ENCODE measurements around the gene PTPRJ. TPM values are rescaled to one million over a fixed set of nuclear protein-coding genes. Genes with fewer than 3 reads are reported as not detected.

Gene PTPRJ
- total RNA-seq, 6 experiments from 2014 or later: 15.7 to 20.8 (median 19.2) TPM

DNA sequence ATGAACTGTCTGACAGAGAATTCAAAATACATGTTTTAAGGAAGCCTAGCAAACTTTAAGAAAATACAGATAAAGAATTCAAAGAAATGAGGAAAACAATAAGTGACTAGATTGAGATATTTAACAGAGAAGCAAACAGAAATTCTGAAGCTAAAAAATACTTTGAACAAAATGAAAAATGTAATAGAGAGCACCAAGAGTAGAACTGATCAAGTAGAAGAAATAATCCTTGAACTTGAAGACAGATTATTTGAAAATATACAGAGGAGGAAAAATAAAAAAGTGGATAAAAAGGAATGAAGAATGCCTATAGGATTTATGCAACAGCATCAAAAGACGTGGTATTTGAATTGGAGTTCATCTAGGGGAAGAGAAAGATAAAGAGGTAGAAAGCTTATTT is 134.4 kb downstream of the PTPRJ start:
- H3K4me1 Mint-ChIP-seq (ENCODE audit: low read depth): peaks cover 5% of the 10 kb centered on the region
- H3K4me3 Mint-ChIP-seq: no peak overlapping the region
- H3K9me3 Mint-ChIP-seq: peaks cover 9% of the 10 kb centered on the region
- DNase-seq: no peak
- no peaks in the 10 kb centered on the region; the same call in 1 of the 2 replicates for H3K27me3 Mint-ChIP-seq (ENCODE audit: insufficient read depth)
- no peak overlapping the region for H3K27ac Mint-ChIP-seq
- peaks cover 11% of the 10 kb centered on the region for H3K36me3 Mint-ChIP-seq (ENCODE audit: low read depth)
- TF ChIP-seq, protein P1, sequence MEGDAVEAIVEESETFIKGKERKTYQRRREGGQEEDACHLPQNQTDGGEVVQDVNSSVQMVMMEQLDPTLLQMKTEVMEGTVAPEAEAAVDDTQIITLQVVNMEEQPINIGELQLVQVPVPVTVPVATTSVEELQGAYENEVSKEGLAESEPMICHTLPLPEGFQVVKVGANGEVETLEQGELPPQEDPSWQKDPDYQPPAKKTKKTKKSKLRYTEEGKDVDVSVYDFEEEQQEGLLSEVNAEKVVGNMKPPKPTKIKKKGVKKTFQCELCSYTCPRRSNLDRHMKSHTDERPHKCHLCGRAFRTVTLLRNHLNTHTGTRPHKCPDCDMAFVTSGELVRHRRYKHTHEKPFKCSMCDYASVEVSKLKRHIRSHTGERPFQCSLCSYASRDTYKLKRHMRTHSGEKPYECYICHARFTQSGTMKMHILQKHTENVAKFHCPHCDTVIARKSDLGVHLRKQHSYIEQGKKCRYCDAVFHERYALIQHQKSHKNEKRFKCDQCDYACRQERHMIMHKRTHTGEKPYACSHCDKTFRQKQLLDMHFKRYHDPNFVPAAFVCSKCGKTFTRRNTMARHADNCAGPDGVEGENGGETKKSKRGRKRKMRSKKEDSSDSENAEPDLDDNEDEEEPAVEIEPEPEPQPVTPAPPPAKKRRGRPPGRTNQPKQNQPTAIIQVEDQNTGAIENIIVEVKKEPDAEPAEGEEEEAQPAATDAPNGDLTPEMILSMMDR (IDR thresholded peaks at IDR 0.05): no peak

DNA sequence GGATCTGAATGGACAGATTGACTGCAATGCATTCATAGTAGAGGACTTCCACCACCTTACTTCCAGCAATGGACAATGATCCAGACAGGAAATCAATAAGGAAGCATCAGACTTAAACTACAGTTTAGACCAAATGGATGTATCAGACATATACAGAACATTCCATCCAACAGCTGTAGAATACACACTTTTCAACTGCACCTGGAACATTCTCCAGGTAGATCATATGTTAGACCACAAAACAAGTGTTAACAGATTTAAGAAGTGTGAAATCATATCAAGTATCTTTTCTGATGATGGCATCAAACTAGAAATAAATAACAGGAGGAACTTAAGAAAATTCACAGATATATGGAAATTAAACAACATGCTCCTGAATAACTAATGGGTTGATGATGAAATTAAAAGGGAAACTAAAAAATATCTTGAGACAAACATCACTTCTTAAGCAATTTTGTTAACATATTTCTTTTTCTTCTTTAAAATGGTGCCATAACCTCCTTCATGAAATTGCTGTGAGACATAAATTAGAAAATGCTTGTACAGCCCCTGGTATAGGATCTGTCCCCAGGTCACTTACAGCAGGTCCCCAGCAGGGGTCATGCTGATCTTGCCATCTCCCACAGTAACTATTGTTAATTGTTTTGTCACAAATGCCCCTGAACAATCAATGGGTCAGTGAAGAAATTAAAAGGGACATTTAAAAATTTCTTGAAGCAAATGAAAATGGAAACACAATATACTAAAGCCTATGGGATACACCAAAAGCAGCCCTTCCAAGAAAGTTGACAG is 136.3 kb downstream of the PTPRJ start:
- peaks cover 9% of the 10 kb centered on the region for H3K9me3 Mint-ChIP-seq
- no peak for DNase-seq

DNA sequence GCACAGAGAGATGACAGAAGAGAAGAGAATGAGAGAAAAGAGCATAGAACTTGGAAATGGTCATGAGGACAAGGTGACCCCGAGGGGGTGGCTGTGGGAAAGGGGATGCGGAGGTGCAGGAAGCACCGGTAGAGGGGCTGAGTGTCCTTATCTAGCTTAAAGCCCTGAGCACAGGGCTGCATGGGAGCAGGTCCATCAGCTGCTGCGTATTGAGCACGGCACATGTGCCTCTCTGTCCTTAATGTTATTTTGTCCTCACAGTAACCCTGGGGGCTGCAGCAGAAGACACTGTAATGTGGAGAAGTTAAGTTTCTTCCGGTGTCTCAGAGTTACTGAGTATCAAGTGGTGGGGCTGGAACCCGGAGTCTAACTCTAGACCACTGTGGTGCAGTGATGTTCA is 141.9 kb downstream of the PTPRJ start:
- DNase-seq: no peak
- H3K36me3 Mint-ChIP-seq (ENCODE audit: low read depth): peaks cover 13% of the 10 kb centered on the region
- H3K4me1 Mint-ChIP-seq (ENCODE audit: low read depth): 0 out of 2 replicates have a peak, but pooled peaks cover 7% of the 10 kb centered on the region
- H3K9me3 Mint-ChIP-seq: no peaks in the 10 kb centered on the region
- H3K27me3 Mint-ChIP-seq (ENCODE audit: insufficient read depth): no peaks in the 10 kb centered on the region
- H3K4me3 Mint-ChIP-seq: no peak overlapping the region
- TF ChIP-seq, protein P1 (IDR thresholded peaks at IDR 0.05): no peak
- no peak overlapping the region for H3K27ac Mint-ChIP-seq

More for the DNA sequence above, 136.3 kb downstream of the PTPRJ start:
- Mint-ChIP-seq H3K27me3 (ENCODE audit: insufficient read depth) (no peaks in the 10 kb centered on the region; the same call in 1 of the 2 replicates), H3K27ac (no peak overlapping the region), H3K4me3 (no peak overlapping the region), H3K36me3 (ENCODE audit: low read depth) (peaks cover 11% of the 10 kb centered on the region), H3K4me1 (ENCODE audit: low read depth) (no peaks in the 10 kb centered on the region)
- TF ChIP-seq, protein P1 (IDR thresholded peaks at IDR 0.05): peak; percentile 74

DNA sequence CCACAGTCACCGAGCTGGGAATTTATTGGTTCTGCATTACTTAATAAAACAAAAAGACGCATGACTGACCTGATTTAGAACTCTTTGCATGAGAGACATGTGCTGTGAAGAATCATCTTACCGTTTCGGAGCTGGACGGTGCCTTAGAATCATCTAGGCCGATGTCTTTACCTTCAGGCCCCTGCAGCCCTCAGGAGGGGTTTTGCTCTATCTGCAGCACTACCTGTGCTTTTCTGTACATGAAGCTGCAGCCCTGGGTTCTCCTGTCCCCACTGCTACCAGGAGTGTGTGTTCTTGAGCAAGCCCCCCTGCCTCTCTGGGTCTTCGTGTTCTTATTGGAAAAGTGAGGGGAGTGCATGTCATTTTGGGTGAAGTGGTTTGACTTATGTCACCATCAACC is 142.3 kb downstream of the PTPRJ start:
- TF ChIP-seq, protein P1 (IDR thresholded peaks at IDR 0.05): no peak
- peaks cover 17% of the 10 kb centered on the region for H3K36me3 Mint-ChIP-seq (ENCODE audit: low read depth)
- H3K4me1 Mint-ChIP-seq (ENCODE audit: low read depth): 0 out of 2 replicates have a peak, but pooled peaks cover 7% of the 10 kb centered on the region
- H3K27me3 Mint-ChIP-seq (ENCODE audit: insufficient read depth): no peaks in the 10 kb centered on the region
- H3K27ac Mint-ChIP-seq: no peak overlapping the region
- DNase-seq: no peak
- H3K9me3 Mint-ChIP-seq: no peaks in the 10 kb centered on the region
- H3K4me3 Mint-ChIP-seq: no peak overlapping the region

DNA sequence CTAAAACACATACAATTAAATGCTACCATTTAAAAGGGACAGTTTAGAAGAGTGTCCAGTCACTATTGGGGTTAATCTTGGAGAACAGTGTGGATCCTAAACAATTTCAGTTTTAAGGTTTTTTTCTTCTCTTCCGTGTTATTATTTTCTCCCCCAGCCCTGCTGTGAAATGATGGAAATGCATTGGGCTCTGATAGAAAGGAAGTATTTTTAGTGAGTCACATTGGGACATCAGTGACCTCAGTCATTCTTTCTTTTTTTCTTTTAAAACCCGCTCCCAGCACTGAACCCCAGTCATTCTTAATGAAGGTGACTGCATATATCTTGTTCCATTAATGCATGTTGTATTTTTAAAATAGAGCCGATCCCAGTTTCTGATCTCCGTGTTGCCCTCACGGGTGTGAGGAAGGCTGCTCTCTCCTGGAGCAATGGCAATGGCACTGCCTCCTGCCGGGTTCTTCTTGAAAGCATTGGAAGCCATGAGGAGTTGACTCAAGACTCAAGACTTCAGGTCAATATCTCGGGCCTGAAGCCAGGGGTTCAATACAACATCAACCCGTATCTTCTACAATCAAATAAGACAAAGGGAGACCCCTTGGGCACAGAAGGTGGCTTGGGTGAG is 143.0 kb downstream of the PTPRJ start:
- TF ChIP-seq, protein P1 (IDR thresholded peaks at IDR 0.05): no peak
- DNase-seq: no peak
- Mint-ChIP-seq H3K4me3 (no peak overlapping the region), H3K9me3 (no peaks in the 10 kb centered on the region), H3K27me3 (ENCODE audit: insufficient read depth) (no peaks in the 10 kb centered on the region), H3K36me3 (ENCODE audit: low read depth) (peaks cover 23% of the 10 kb centered on the region), H3K27ac (no peak overlapping the region), H3K4me1 (ENCODE audit: low read depth) (0 out of 2 replicates have a peak, but pooled peaks cover 7% of the 10 kb centered on the region)

Data from HFFc6 (cell line).